LHCN-M2 (cell line): ENCODE results near the gene CHERP. TPM values are rescaled to one million over a fixed set of nuclear protein-coding genes. Genes with fewer than 3 reads are reported as not detected.

Experiments used
- DNase-seq: peaks from one replicate; pipeline ENCODE4 v3.0.0-alpha.2; 2012; ENCODE audit warnings: low read depth
- polyA plus RNA-seq: library from polyadenylated mRNA; unstranded; fragments of >200 nt; gene quantifications from one replicate; pipeline ENCODE4 v1.2.1, GENCODE V29; 2012; ENCODE audit warnings: missing spikeins
- total RNA-seq: library from RNA; depleted of rRNA; stranded (reverse); fragments of >200 nt; gene quantifications from 2 replicates; pipeline ENCODE4 v1.2.3, GENCODE V29; 2014; rRNA removed

Gene CHERP
- total RNA-seq, result 5.8 and 6.5 TPM in 2 replicates
- polyA plus RNA-seq, result 16.7 TPM

GRCh38 chr19:16542045-16542909 is at the start of gene CHERP:
Gene CHERP, minus strand, starts transcription at chr19:16542437. Its CDS starts 59 bp downstream, at chr19:16542378.
- DNase-seq, result peak; percentile 89

- no peak for DNase-seq
Measured at GRCh38 chr19:16590876-16591802, 48.9 kb upstream of the CHERP start.

GRCh38 chr19:16589917-16590316 is 47.7 kb upstream of the CHERP start:
- no peak for DNase-seq

- DNase-seq, result peak; percentile 11
Measured at GRCh38 chr19:16588824-16589577, 46.8 kb upstream of the CHERP start.

- peak; percentile 10 for DNase-seq
Measured at GRCh38 chr19:16587833-16588823, 45.9 kb upstream of the CHERP start.

GRCh38 chr19:16586991-16587832 is 45.0 kb upstream of the CHERP start:
- DNase-seq, result peak; percentile 38

GRCh38 chr19:16586477-16586871 is 44.2 kb upstream of the CHERP start:
- DNase-seq, result no peak

GRCh38 chr19:16585808-16586476 is 43.7 kb upstream of the CHERP start:
- DNase-seq, result peak; percentile 21

GRCh38 chr19:16585094-16585801 is 43.0 kb upstream of the CHERP start:
- no peak for DNase-seq

GRCh38 chr19:16584248-16585093 is 42.2 kb upstream of the CHERP start:
- DNase-seq, result peak; percentile 73

GRCh38 chr19:16582486-16583261 is 40.4 kb upstream of the CHERP start:
- no peak for DNase-seq

- no peak for DNase-seq
Measured at GRCh38 chr19:16581971-16582343, 39.7 kb upstream of the CHERP start.

GRCh38 chr19:16581145-16581970 is 39.1 kb upstream of the CHERP start:
- DNase-seq, result no peak

GRCh38 chr19:16579381-16579780 is 37.1 kb upstream of the CHERP start:
- DNase-seq, result no peak

- DNase-seq, result no peak
Measured at GRCh38 chr19:16577531-16577985, 35.3 kb upstream of the CHERP start.
